Measurements from ENCODE around the gene OR1F1.

The OR1F1 gene

DNA sequence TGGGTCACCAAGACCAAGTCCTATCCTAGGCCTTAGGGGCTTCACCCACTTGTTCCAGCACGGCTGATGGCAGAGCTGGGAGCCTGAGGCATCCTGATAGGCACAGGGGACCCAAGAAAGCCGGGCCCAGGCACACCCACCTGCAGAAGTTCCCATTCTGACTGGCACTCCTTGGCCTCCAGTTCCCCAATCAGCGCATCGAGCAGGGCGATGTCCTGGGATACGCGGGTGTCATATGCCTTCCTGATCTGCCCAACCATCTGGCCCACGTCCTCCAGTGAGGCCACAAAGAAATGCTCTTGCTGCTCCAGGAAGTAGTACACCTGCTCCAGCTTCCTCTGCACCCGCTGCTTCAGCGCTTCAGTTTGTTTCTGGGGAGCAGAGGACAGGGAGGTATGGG is 58.9 kb downstream of the OR1F1 start:
- no peak for DNase-seq (ENCODE audit: low read depth in 1 of 2, low spot score in 1 of 2)

DNA sequence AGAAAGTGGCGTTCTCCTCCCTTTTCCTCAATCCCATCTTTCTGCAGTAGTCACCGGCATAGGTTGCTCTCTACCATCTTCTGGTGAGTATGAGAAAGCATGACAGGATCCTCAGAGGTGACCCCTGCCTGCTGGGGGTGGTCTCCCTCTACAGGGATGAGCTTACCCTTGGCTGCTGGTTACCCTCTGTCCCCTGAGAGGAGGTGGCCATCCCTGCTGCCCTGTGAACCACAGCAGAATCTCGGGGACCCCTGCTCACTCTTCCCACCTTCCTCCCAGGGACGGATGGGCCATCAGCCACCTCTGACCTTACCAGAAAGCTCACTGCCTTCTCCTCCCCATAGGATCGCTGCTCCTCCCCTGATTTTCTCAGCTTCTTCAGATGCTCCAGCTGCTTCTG is 60.6 kb downstream of the OR1F1 start:
- no peak for DNase-seq (ENCODE audit: low read depth in 1 of 2, low spot score in 1 of 2)

DNA sequence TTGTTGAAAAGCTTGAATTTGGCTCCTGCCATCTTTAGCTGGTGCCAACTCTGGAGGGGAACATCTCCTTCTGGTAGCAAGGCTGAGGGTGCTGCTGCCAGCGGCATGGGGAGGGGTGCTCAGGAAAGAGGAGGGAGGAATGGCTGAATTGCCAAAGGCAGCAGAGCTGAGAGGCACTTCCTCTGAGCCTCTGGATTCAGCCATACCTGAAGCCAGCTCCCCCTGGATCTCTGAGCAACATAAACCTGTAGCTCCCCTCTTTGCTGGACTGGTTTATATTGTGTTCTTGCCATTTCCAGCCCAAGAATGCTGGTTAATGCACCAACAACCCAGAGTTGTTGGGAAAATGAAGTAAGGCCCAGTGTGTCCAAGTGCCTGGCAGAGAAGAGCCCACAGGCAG is 61.0 kb downstream of the OR1F1 start:
- no peak for DNase-seq (ENCODE audit: low read depth in 1 of 2, low spot score in 1 of 2)

DNA sequence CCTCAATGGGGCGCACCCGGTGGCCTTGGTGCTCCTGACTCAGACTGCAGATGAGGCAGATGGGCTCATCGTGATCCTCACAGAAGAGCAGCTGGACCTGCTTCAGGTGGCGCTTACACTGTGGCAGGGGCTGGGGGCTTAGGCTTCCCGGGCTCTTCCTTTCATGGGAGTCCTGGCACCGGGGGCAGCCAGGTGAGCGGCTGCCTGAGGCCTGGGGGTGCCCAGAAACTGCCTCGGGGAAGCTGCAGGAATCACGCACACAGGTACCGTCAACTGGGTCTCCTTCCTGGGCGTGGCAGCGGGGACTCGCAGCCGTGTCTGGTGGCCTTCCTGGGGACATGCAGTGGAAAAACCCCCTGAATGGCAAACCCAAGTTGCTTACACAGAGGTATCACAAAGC is 61.4 kb downstream of the OR1F1 start:
- DNase-seq (ENCODE audit: low read depth in 1 of 2, low spot score in 1 of 2), result no peak

DNA sequence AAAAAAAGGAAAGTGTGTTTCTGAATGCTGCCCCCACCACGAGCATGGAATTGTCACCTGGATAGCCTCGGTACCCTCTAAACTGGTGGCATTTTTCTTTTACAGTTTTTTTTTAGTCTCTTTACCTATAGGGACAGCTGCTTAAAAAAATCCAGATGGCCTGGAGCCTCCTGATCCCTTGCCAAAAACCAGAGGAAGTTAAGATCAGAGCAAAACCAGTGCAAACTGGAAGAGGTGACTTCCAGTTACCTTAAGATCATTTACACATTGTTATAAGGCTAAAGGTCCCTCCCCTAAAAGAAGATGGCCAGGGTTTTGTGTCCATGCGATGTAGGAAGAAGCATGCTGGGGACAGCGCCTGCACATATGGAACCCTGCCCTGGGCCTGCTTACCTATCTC is 65.0 kb downstream of the OR1F1 start:
- DNase-seq (ENCODE audit: low read depth in 1 of 2, low spot score in 1 of 2), result no peak

DNA sequence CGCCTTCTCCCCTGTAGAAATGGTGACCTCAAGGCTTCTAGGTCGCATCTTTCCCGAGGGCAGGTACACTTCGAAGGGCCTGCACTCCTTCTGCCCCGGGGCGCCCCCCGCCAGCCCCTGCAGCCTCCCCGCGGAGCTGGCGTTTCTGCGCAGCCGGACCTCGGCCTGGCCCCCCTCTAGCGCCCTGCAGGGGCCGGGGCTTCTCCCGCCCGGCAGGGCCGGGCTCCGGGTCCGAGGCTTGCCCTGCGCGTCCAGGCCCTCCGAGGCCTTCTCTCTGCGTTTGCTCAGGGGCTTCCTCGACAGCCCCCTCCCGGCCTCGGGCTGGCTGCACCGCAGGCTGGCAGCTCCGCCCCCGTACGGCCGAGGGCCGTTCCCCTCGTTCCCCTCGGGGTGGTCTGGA is 66.3 kb downstream of the OR1F1 start:
- no peak for DNase-seq (ENCODE audit: low read depth in 1 of 2, low spot score in 1 of 2)

All from stimulated activated CD4-positive, alpha-beta T cell treated with anti-CD3 and anti-CD28 coated beads, Interleukin-15, amount 100 ng/mL, for 1 hour (primary cell).